ENCODE measurements around the gene ISM1. TPM values are rescaled to one million over a fixed set of nuclear protein-coding genes. Genes with fewer than 3 reads are reported as not detected.
"Not testable (repeated sequence)": the region's sequence is repeated elsewhere in the genome, so short reads cannot be mapped to it uniquely, and the experiment has no call there.

Gene ISM1
- total RNA-seq, 1 donor from 2014 or later: 4.0 TPM

GRCh38 chr20:13221313-13221672 lies 219 bp downstream of the ISM1 start:
- no peak for DNase-seq (ENCODE audit: low spot score)

DNA sequence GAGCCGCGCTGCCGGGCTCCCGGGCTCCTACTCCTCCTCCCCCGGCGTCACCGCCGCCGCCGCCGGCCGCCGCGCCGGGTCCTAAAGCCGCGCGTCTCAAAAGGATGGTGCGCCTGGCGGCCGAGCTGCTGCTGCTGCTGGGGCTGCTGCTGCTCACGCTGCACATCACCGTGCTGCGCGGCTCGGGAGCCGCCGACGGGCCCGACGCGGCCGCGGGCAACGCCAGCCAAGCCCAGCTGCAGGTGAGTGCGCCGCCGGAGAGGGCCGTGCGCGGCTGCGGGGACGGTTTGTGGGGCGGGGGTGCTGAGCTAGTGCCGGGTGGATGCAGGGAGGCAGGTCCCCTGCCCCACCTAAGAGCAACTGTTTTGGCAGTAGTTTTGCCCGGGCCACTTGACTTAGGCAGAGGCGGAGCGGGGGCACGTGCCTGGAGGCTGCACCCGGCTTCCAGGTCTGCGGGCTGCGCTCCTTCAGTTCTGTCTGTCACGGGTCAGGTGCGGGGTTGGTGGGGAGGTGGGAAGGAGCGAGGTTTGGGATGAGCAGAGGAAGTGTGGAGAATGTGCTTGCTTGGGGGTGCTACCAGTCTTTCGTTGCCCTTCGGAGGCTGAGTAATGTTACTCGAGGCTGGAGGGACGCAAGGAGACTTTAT lies 722 bp downstream of the ISM1 start:
- DNase-seq (ENCODE audit: low spot score): no peak

DNA sequence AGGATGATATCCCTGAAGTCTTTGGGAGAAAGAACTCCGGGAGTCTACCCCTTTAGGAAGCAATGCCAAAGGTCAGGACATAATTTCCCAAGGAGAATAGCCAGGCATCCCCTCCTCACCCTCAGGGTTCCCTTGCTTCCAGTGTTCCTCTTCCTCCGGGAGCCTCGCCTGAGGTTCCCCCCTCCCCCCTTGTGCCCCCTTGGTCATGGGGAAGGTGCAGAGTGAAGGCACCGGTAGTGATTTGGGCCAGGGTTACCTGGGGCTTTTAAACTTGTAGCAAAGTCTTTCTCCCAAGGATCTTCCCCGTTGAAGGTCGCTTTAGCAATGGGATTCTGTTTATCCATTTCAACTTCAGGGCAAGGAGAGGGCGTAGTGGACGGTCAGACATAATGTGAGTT lies 1.2 kb downstream of the ISM1 start:
- no peak for DNase-seq (ENCODE audit: low spot score)

- no peak for DNase-seq (ENCODE audit: low spot score)
Measured at GRCh38 chr20:13223736-13224520, 2.9 kb downstream of the ISM1 start.

DNA sequence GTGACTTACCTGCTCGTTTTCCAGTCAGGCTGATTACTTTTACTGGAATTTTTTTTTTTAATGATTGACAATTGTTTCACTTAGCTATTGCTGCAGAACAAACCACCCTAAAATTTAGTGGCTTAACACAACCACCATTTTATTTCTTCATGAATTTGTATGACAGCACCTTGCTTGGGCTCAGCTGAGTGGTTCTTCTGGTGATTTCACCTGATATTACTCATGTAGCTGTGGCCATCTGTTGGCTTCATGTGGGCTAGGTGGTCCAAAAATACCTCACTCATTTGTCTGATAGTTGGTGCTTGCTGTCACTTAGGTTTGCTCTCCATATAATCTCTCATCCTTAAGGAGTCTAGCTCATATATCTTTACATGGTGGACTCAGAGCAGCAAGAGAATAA lies 5.3 kb downstream of the ISM1 start:
- no peak for DNase-seq (ENCODE audit: low spot score)

DNA sequence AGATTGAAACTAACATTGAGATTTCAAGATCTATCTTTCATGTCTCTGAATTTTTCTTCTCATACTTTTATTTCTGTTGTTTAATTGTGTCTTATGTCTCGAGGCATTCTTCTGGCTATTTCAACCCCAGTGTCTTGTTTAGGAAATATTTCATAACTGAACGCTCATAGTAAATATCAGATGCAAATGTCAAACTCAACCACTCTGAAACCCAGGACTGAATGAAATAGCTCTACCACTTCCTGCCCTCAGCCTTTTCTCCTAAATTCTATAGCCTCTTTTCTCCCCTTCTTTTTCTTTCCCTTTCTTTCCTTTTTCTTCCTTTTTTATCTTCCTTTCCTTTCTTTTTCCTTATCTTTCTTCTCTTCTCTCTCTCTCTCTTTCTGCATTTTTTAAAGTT lies 7.7 kb downstream of the ISM1 start:
- no peak for DNase-seq (ENCODE audit: low spot score)

DNA sequence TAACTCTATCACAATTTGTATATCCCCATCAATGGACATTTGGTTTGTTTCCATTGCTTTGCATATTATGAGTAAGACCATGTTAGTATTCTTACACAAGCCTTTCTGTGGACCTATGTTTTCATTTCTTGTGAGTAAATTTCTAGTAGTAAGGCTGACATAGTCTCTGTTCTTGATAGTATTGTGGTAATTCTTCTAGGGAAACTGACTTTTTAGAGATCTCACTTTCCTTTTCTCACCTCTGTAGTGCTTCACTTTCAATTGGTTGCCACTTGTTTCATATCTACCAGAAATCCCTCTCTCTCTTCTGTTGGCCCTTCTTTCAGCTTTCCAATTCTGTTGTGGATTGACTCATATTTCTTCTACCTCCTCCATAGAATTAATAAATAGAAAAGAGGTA lies 8.5 kb downstream of the ISM1 start:
- DNase-seq (ENCODE audit: low spot score): no peak

- DNase-seq (ENCODE audit: low spot score): no peak
Measured at GRCh38 chr20:13231031-13231752, 10.1 kb downstream of the ISM1 start.

GRCh38 chr20:13232999-13233398 lies 11.9 kb downstream of the ISM1 start:
- DNase-seq (ENCODE audit: low spot score): no peak

DNA sequence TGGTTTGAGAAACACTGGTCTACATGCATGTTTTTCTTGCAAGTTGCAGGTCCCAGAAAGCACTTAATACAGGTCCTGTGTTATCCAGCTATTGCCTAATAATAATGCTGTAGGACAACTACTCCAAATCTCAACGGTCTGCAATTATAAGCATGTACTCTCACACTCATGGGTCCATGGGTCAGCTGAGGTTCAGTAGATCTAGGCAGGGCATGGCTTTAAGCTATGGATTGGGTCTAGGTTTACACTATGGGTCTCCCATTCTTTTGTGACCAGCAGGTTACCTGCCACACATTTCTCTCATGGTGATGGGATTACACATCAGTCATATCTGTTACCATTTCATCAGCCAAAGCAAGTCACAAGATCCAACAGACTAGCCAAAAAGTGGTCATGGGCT lies 13.9 kb downstream of the ISM1 start:
- no peak for DNase-seq (ENCODE audit: low spot score)

DNA sequence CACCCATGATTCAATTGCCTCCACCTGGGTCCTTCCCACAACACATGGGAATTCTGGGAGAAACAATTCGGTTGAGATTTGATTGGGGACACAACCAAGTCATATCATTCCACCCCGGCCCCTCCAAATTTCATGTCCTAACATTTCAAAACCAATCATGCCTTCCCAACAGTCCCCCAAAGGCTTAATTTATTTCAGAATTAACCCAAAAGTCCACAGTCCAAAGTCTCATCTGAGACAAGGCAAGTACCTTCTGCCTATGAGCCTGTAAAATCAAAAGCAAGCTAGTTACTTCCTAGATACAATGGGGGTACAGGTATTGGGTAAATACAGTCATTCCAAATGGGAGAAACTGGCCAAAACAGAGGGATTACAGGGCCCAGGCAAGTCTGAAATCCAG lies 15.3 kb downstream of the ISM1 start:
- not testable (repeated sequence) for DNase-seq (ENCODE audit: low spot score)

DNA sequence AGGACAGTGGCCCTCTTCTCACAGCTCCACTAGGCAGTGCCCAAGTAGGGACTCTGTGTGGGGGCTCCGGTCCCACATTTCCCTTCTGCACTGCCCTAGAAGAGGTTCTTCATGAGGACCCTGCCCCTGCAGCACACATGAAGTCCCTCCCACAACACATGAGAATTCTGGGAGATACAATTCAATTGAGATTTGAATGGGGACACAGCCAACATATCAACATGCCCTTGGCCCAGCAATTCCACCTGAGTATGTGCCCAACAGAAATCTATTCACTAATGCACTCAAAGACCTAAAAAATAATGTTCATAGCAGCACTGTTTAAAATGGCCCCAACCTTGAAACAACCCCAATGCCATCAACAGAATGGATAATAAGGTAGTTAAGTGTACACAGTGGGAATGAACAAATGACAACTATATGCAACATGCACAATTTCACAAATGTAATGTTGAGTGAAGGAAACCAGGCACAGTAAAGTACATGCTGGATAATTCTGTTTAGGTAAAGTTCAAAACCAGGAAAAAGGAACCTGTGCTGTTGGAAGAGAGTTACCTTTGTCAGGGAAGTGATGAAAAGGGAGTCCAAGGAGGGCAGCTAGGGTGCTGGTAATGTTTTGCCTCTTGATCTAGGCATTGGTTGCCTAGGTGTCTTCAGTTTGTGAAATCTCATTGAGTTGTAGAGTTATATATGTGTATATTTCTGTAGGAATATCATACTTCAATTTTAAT lies 16.1 kb downstream of the ISM1 start:
- DNase-seq (ENCODE audit: low spot score): no peak

DNA sequence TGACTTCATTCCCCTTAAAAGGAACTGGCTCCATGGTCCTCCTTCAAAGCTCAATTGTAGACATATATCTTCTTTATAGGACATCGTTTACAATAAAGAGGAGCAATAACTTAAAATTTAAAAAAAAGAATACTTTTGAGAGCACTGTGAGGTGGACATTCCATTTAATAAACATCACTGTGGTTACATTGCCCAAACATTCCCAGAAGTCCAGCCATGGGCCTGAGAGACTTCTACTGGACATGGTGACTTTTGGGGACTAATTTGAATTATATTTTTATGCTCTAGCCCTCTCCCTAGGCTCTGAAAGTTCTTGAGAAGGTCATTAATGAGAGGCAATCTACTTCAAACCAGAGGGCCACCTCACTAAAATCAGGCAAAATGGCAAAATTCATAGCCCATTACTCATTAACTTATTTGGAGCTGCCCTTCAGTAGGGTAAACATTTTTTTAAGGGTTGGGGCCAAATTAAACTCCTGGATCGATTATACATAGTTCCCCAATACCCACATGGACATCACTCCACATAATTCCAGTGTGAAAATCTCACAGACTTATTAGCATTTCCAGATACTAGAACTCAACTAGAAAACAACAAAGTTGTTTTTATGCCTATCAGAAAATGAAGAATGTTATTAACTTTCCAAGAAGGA lies 17.1 kb downstream of the ISM1 start:
- DNase-seq (ENCODE audit: low spot score): no peak

DNA sequence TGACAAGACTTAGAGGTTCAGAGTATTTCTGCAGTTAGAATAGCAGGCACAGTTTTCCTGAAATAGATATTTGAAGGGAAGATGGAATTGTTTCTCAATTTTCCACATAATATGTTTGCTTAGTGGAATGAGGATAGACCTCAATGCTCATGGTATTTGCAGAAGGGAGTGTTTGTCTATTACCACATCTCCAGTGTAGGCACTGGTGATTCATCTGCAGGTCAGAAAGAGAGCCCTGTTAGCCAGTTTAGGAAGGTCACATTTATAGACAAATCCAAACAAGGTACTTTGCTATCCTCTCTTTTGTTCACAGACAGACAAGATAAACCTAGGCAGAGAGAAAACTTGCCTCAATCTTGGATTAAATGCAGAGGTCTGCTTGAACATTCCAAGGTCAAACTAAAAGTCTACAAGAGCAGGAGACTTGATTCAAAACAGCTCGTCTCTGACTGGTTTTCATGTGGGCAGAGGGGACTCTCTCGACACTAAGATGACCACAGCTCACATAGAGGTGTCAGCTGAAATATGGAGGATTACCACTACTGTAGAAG lies 22.8 kb downstream of the ISM1 start:
- no peak for DNase-seq (ENCODE audit: low spot score)

DNA sequence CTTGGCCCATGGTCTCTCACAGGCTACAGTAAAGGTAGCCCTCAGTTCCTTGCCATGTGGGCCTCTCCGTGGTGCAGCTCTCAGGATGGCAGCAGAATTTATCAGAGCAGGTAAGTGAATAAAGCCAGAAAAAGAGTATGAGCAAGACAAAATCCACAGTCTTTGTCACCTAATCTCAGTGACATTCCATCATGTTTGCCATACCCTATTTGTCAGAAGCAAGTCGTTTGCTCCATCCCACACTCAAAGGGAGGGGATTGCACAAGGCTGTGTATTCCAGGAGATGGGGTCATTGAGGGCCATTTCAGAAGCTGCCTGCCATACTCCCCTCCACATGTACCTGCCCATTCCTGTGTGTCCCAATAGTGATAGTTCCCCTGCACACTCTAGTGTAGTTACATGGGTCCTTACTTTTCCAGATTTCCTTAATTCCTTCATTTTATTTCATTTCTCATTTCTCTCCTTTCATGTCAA lies 24.2 kb downstream of the ISM1 start:
- DNase-seq (ENCODE audit: low spot score): no peak

- DNase-seq (ENCODE audit: low spot score): no peak
Measured at GRCh38 chr20:13249118-13249797, 28.2 kb downstream of the ISM1 start.

DNA sequence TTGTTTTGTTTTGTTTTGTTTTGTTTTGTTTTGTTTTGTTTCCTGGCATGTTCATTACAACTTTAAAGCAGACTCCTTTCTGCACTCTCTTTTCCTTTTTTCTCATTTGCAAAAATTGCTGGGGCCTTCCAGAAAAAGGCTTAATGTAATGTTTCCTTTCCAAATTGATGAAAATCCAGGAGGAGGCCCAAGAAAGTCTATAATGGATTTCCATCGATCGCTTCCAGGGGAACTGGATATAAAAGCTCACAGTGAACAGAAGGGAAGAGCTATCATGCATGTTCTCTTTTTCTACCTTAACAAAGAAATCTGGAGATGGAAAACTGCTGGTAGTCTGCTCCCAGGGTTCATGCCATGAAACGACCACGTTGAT lies 28.7 kb downstream of the ISM1 start:
- DNase-seq (ENCODE audit: low spot score): no peak

DNA sequence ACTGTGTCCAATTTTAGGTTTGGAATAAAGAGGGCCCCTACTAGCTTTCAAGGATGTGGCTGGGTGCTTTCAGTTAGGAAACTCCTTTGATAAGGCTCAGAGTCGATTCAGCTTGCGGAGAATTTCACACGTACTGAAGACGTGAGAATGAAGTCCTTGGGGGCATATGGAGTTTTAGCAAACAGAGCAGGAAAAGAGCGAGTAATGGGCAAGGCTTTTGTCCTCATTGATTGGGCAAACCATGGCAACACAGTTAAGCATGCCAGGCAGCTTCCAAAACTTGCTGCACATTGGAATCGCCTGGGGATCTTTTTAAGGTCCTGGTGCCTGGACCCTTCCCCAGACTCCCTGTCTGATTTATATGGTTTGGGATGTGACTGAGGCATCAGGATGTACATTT lies 29.2 kb downstream of the ISM1 start:
- DNase-seq (ENCODE audit: low spot score): no peak

DNA sequence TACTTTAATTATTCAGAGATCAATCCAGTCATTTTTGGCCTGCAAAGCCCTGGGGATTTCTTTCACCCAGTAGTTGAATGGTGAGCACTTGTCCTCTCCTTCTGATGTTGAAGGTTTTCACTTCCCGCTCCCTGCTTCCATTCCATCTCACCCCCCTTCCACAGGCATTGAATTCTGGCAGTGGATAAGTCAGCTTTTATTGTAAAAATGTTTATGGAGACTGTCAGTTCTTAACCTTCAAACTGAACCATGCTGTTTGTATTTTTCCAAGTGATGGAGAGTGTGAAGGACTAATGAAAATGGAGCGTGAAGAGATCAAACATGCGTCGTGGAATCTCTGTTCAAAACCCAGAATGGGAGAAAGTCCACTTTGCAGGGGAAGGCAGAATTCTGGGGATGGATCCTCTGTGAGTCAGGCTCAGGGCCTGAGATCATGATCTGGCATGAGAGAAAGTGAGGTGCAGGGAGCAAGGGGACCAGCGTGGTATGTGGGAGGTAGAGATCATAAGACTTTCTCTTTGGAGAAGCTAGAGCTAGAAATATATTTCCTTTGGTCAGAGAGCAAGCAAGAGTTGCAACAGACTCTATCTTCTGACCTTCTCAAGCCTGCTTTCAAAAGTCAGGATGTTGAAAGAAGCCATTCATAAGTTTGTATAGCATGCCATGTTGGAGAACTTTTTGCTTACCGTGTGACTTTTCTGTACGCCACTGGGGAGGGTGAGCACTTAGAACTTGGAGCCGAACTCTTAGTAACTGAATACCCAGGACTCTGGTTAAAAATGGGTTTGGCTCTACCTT lies 30.2 kb downstream of the ISM1 start:
- DNase-seq (ENCODE audit: low spot score): no peak
